Progenitor cell of endocrine pancreas (in vitro differentiated cells): Measurements from ENCODE around the gene FHAD1. TPM values are rescaled to one million over a fixed set of nuclear protein-coding genes. Genes with fewer than 3 reads are reported as not detected.

ENCODE experiments used
- DNase-seq: peaks from one replicate; pipeline ENCODE4 v3.0.0; 2021; ENCODE audit warnings: low spot score; ENCODE audit not compliant: unreplicated experiment
- H3K27ac Mint-ChIP-seq: 2 replicates; pipeline ENCODE4 v1.8.0; 2021; ENCODE audit warnings: mild to moderate bottlenecking, moderate library complexity, mixed read lengths
- H3K27me3 Mint-ChIP-seq: 2 replicates; pipeline ENCODE4 v1.8.0; 2021; ENCODE audit warnings: mixed read lengths
- H3K36me3 Mint-ChIP-seq: 2 replicates; pipeline ENCODE4 v1.8.0; 2022; ENCODE audit warnings: mixed read lengths; ENCODE audit not compliant: insufficient read depth
- H3K4me1 Mint-ChIP-seq: 2 replicates; pipeline ENCODE4 v1.8.0; 2021; ENCODE audit warnings: low read depth, mixed read lengths
- H3K4me3 Mint-ChIP-seq: 2 replicates; pipeline ENCODE4 v1.8.0; 2021; ENCODE audit warnings: low read depth, mild to moderate bottlenecking, moderate library complexity, mixed read lengths
- H3K9me3 Mint-ChIP-seq: 2 replicates; pipeline ENCODE4 v1.8.0; 2021; ENCODE audit warnings: low read depth, mixed read lengths
- total RNA-seq: library from RNA; stranded (reverse); gene quantifications from 2 replicates; pipeline ENCODE4 v1.2.1, GENCODE V29; 2021
- TF ChIP-seq, protein P1 (sequence below): fragments of 200-600 bp; sonication (generic); IDR thresholded peaks from one replicate; pipeline ENCODE4 v1.5.0; 2021; ENCODE audit warnings: antibody characterized with exemption, mild to moderate bottlenecking; ENCODE audit not compliant: unreplicated experiment

The FHAD1 gene
- total RNA-seq, 1 donor from 2014 or later = 5.0 TPM

GRCh38 chr1:15355968-15356625 lies 109.1 kb downstream of the FHAD1 start:
- Mint-ChIP-seq H3K4me3 (no peak overlapping the region), H3K27me3 (peaks cover 8% of the 10 kb centered on the region), H3K27ac (no peak overlapping the region), H3K36me3 (no peaks in the 10 kb centered on the region), H3K9me3 (no peaks in the 10 kb centered on the region), H3K4me1 (peaks cover 12% of the 10 kb centered on the region)
- no peak for DNase-seq
- TF ChIP-seq, protein P1, sequence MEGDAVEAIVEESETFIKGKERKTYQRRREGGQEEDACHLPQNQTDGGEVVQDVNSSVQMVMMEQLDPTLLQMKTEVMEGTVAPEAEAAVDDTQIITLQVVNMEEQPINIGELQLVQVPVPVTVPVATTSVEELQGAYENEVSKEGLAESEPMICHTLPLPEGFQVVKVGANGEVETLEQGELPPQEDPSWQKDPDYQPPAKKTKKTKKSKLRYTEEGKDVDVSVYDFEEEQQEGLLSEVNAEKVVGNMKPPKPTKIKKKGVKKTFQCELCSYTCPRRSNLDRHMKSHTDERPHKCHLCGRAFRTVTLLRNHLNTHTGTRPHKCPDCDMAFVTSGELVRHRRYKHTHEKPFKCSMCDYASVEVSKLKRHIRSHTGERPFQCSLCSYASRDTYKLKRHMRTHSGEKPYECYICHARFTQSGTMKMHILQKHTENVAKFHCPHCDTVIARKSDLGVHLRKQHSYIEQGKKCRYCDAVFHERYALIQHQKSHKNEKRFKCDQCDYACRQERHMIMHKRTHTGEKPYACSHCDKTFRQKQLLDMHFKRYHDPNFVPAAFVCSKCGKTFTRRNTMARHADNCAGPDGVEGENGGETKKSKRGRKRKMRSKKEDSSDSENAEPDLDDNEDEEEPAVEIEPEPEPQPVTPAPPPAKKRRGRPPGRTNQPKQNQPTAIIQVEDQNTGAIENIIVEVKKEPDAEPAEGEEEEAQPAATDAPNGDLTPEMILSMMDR = no peak

- H3K9me3 Mint-ChIP-seq = no peaks in the 10 kb centered on the region
- DNase-seq = no peak
- H3K36me3 Mint-ChIP-seq = no peaks in the 10 kb centered on the region
- no peak overlapping the region for H3K27ac Mint-ChIP-seq
- TF ChIP-seq, protein P1 = no peak
- H3K27me3 Mint-ChIP-seq = peaks cover 8% of the 10 kb centered on the region
- H3K4me3 Mint-ChIP-seq = no peak overlapping the region
- peaks cover 5% of the 10 kb centered on the region for H3K4me1 Mint-ChIP-seq
Observed at GRCh38 chr1:15357612-15358207, 110.7 kb downstream of the FHAD1 start.

DNA sequence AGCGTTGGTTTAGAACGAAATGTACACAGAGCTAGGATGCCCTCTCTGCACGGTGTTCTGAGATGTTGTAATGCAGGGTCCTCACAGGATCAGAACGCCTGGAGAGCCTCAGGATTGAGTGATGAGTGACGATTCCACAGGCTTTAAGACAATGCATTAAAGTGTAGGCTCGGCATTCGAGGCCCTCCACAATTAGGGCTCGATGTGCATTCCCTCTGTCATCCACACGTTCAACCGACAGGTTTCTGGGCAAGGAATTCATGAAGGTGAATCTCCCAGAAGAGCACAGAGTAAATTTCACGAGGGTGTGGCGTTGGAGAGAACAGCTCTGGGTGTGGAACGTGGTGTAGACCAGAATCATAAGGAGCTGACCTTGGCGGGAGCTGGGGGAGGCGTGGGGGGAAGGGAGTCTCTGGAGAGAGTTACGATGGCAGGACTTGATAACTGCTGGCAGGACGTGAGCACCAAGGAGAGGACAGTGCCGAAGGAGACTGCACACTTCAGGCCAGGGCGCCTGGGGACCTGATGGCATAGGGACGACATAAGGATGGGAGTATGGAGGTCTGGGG lies 111.6 kb downstream of the FHAD1 start:
- Mint-ChIP-seq H3K4me3 (no peak overlapping the region), H3K36me3 (no peaks in the 10 kb centered on the region), H3K4me1 (peaks cover 5% of the 10 kb centered on the region), H3K27me3 (peaks cover 8% of the 10 kb centered on the region), H3K27ac (no peak overlapping the region), H3K9me3 (no peaks in the 10 kb centered on the region)
- DNase-seq = no peak
- TF ChIP-seq, protein P1 = no peak

DNA sequence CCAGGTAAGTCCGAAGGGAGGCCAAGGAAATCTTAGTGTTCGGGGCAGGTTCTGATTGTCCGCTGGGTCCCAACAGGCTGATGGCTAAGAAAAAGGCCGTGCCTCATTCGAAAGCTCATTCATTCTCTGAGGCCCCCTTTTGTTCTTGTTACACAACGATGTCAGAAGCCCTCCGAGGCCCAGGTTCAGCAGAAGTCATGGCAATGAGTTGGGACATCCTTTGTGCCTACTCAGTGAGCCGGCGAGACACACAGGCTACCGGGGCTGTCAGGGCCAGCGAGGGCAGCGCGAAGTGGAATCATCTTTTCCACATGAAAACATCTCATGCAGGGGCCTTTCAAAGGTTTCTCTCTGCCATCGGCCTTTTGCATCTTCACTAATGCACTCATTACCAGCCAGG lies 113.7 kb downstream of the FHAD1 start:
- no peaks in the 10 kb centered on the region for H3K9me3 Mint-ChIP-seq
- no peak overlapping the region for H3K4me3 Mint-ChIP-seq
- peaks cover 8% of the 10 kb centered on the region for H3K27me3 Mint-ChIP-seq
- no peak overlapping the region for H3K27ac Mint-ChIP-seq
- no peak for DNase-seq
- TF ChIP-seq, protein P1 = no peak
- peaks cover 7% of the 10 kb centered on the region for H3K4me1 Mint-ChIP-seq
- H3K36me3 Mint-ChIP-seq = no peaks in the 10 kb centered on the region

DNA sequence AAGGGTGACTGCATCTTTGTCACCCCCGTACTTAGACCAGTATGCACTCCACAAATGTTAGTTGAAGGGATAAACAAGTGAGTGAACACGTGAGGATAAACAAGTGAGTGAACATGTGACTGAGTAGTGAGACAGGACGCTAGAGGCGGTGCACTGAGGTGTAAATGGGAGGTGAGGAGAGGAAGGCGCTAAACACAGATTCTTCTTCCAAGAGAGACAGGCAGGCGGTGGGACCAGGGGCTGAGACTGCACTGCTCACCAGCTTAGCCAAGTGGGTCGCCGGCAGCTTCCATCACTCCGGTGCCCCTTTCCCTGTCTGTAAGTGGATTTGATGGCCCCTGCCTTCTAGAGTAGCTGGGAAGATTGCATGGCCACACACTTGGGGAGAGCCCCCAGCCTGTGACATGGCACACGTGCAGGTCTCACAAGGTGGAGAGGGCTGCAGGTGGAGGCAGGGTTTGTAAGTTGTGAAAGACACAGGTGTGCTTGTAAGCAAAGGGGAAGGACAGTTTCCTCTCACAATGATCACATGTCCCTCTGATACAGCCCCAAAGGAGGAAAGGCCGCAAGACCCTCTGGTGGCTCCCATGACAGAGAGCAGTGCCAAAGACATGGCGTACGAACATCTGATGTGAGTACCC lies 115.2 kb downstream of the FHAD1 start:
- no peak for DNase-seq
- Mint-ChIP-seq H3K27ac (no peak overlapping the region), H3K27me3 (peaks cover 11% of the 10 kb centered on the region), H3K9me3 (no peaks in the 10 kb centered on the region), H3K4me1 (peaks cover 7% of the 10 kb centered on the region), H3K4me3 (no peak overlapping the region), H3K36me3 (no peaks in the 10 kb centered on the region)
- TF ChIP-seq, protein P1 = no peak
